Epithelial cell of proximal tubule (primary cell): ENCODE measurements around the gene SERPINI2. TPM values are rescaled to one million over a fixed set of nuclear protein-coding genes. Genes with fewer than 3 reads are reported as not detected.

Experiments used
- DNase-seq: peaks from one replicate; pipeline ENCODE4 v3.0.0-alpha.2; 2011; ENCODE audit warnings: low read depth
- H3K4me3 ChIP-seq: 2 replicates; pipeline ENCODE4 v1.5.1; 2011; ENCODE audit warnings: low read depth, mild to moderate bottlenecking, low read length
- total RNA-seq: library from RNA; depleted of rRNA; stranded (reverse); fragments of >200 nt; gene quantifications from 2 replicates; pipeline ENCODE4 v1.2.3, GENCODE V29; 2015
- TF ChIP-seq, protein P1 (sequence below): conservative IDR thresholded peaks from 2 replicates; pipeline ENCODE4 v1.5.1; 2012; ENCODE audit warnings: low read depth, mild to moderate bottlenecking, low read length

The SERPINI2 gene
- total RNA-seq, 1 donor from 2014 or later, result not detected

DNA sequence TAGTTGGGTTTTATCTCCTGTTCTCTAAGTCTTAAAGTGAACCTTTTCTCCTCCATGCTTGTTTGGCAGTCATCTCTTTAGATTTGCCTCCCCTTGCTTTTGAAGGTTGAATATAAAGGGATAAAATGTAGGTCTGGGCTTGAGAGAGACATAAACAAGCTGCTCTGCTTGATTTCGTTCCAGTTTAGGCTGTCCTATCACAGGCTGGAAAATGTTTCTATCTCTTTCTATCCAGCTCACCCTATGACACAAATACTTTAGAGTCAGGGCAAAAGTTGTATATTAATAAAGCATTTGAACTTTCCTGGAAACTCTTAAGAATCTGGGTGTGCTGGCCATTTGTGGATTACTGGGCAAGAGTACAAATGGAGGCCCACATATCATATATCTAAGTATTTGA, 64.2 kb downstream of the SERPINI2 start:
- TF ChIP-seq, protein P1, sequence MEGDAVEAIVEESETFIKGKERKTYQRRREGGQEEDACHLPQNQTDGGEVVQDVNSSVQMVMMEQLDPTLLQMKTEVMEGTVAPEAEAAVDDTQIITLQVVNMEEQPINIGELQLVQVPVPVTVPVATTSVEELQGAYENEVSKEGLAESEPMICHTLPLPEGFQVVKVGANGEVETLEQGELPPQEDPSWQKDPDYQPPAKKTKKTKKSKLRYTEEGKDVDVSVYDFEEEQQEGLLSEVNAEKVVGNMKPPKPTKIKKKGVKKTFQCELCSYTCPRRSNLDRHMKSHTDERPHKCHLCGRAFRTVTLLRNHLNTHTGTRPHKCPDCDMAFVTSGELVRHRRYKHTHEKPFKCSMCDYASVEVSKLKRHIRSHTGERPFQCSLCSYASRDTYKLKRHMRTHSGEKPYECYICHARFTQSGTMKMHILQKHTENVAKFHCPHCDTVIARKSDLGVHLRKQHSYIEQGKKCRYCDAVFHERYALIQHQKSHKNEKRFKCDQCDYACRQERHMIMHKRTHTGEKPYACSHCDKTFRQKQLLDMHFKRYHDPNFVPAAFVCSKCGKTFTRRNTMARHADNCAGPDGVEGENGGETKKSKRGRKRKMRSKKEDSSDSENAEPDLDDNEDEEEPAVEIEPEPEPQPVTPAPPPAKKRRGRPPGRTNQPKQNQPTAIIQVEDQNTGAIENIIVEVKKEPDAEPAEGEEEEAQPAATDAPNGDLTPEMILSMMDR, result no peak
- no peak for DNase-seq
- H3K4me3 ChIP-seq, result no peak overlapping the region

DNA sequence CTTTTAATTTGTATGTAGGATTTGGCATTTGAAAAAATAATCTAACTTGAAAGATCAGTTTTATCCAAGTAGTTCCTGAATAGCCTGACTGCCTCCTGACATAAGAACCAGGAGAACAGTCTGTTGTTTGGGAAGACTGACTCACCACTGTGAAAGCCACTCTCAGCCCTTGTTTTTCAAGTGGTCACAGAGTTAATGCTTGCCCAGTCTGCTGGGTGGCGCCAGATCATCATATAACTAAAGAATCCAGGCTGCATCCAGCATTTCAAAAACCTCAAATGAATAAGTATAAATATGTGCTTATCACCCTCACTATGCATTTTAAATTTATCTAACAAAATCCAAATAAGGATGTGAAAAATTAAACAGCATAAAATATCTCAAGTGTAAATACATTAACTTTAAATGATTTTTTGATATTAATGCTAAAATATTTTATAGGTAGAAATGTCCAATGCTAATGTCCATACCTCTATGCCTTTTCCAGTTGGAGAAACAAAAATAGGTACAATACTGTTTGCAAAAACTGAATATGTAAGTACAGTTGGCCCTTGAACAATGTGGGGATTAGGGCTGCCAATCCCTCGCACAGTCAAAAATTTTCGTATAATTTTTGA, 66.9 kb downstream of the SERPINI2 start:
- peak; percentile 48 for DNase-seq
- TF ChIP-seq, protein P1, result peak; percentile 85
- no peak overlapping the region for H3K4me3 ChIP-seq

DNA sequence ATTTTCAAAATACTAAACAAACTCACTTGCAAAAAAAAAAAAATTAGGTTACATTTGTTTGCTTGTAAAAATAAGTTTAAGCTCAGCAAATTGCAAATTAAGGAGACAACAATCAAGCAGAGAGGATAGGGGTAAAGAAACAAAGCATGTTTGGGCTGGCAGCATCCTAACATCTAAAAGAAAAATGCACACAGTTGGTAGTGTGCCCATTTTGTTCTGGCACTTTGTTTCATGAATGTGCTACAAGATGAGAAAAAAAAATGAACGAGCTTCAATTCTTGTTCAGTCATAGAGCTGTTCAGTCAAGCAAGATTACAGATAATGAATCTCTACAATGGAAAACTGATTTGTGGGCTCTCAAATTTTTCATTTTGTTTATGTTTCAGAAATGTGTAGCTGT, 76.0 kb downstream of the SERPINI2 start:
- DNase-seq, result no peak
- H3K4me3 ChIP-seq, result no peak overlapping the region

DNA sequence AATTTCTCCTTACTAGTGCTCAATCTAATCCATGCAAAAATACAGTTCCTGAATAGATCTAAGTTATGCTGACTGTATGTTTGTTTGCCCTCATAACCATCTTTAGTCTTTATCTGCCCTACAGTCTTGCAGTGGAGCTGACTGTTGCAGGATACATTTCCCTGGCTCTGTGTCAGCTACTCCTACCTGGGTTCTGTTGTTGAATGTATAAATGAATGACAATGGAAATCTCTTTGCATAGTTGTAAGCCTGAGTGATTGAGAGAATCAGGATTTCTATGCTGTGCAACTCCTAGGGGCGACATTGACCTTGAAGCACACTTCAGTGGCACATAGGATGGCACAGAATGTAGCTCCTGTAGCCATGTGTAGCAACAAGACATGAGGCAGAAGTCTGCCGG, 77.8 kb downstream of the SERPINI2 start:
- TF ChIP-seq, protein P1, result no peak
- no peak overlapping the region for H3K4me3 ChIP-seq
- no peak for DNase-seq

More for the DNA sequence above, 76.0 kb downstream of the SERPINI2 start:
- TF ChIP-seq, protein P1, result no peak

DNA sequence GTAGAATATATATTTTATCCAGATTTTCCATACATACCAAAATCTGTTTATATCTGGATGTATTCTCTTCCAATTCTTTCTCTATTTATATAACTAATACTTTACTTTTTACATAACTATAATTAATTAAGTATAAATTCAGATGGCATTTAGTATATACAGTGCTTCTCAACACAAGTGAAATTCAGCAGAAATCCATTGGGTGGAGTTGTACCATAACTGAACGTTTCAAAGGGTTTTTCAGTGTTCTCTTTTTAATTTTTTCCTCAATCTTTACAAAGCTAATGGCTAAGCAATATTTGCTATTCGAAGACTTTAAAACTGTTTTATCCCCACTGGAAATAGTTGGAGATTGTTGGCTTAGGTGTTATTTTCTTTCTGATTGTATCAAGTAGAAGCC, 79.8 kb downstream of the SERPINI2 start:
- H3K4me3 ChIP-seq, result no peak overlapping the region
- TF ChIP-seq, protein P1, result peak; percentile 31
- no peak for DNase-seq

Other genes starting within 250 kb of the SERPINI2 start
- 0.06 TPM in 1 of 2 replicates, not detected in the other for gene ZBBX, start 93.7 kb downstream of the SERPINI2 start, total RNA-seq
- not detected in 2 replicates for gene WDR49, start 179.9 kb upstream of the SERPINI2 start, total RNA-seq